ENCODE data around the gene REG4.
"Not testable (repeated sequence)": the region's sequence is repeated elsewhere in the genome, so short reads cannot be mapped to it uniquely, and the experiment has no call there.

Gene REG4

GRCh38 chr1:119811387-119811786 lies at the start of gene REG4:
Gene REG4, minus strand, starts transcription at chr1:119811460. Its CDS starts 2,691 bp downstream, at chr1:119808769.
- no peak for ATAC-seq

- no peak for ATAC-seq
Observed at GRCh38 chr1:119859647-119860046, 48.4 kb upstream of the REG4 start.

GRCh38 chr1:119858556-119859214 lies 47.4 kb upstream of the REG4 start:
- ATAC-seq = not testable (repeated sequence)

- no peak for ATAC-seq
Observed at GRCh38 chr1:119858126-119858525, 46.9 kb upstream of the REG4 start.

GRCh38 chr1:119853155-119853554 lies 41.9 kb upstream of the REG4 start:
- no peak for ATAC-seq

GRCh38 chr1:119844206-119844605 lies 32.9 kb upstream of the REG4 start:
- not testable (repeated sequence) for ATAC-seq

GRCh38 chr1:119841306-119841705 lies 30.0 kb upstream of the REG4 start:
- ATAC-seq = no peak

- ATAC-seq = no peak
Observed at GRCh38 chr1:119840745-119841144, 29.5 kb upstream of the REG4 start.

GRCh38 chr1:119838236-119838635 lies 27.0 kb upstream of the REG4 start:
- no peak for ATAC-seq

GRCh38 chr1:119834990-119835389 lies 23.7 kb upstream of the REG4 start:
- no peak for ATAC-seq

GRCh38 chr1:119831027-119831426 lies 19.8 kb upstream of the REG4 start:
- ATAC-seq = no peak

GRCh38 chr1:119829625-119830024 lies 18.4 kb upstream of the REG4 start:
- no peak for ATAC-seq

GRCh38 chr1:119829006-119829405 lies 17.7 kb upstream of the REG4 start:
- not testable (repeated sequence) for ATAC-seq

- no peak for ATAC-seq
Observed at GRCh38 chr1:119828266-119828665, 17.0 kb upstream of the REG4 start.

- no peak for ATAC-seq
Observed at GRCh38 chr1:119827010-119827409, 15.8 kb upstream of the REG4 start.

- no peak for ATAC-seq
Observed at GRCh38 chr1:119822406-119822805, 11.1 kb upstream of the REG4 start.

- ATAC-seq = no peak
Observed at GRCh38 chr1:119818181-119818580, 6.9 kb upstream of the REG4 start.

GRCh38 chr1:119816407-119816806 lies 5.1 kb upstream of the REG4 start:
- ATAC-seq = no peak

GRCh38 chr1:119815928-119816327 lies 4.7 kb upstream of the REG4 start:
- ATAC-seq = no peak

GRCh38 chr1:119815361-119815760 lies 4.1 kb upstream of the REG4 start:
- ATAC-seq = no peak

GRCh38 chr1:119814288-119814687 lies 3.0 kb upstream of the REG4 start:
- no peak for ATAC-seq

- no peak for ATAC-seq
Observed at GRCh38 chr1:119811985-119812557, 811 bp upstream of the REG4 start.

GRCh38 chr1:119808972-119809550 lies 2.2 kb downstream of the REG4 start:
- ATAC-seq = peak in 1 of 2 donors; percentile 48

- ATAC-seq = no peak
Observed at GRCh38 chr1:119808491-119808890, 2.8 kb downstream of the REG4 start.

Data from activated CD4-positive, CD25-positive, alpha-beta regulatory T cell treated with anti-CD3 and anti-CD28 coated beads, Interleukin-2, amount 50 U/mL, for 24 hours (primary cell).